ENCODE results near the gene PNMA1.

PNMA1 gene

DNA sequence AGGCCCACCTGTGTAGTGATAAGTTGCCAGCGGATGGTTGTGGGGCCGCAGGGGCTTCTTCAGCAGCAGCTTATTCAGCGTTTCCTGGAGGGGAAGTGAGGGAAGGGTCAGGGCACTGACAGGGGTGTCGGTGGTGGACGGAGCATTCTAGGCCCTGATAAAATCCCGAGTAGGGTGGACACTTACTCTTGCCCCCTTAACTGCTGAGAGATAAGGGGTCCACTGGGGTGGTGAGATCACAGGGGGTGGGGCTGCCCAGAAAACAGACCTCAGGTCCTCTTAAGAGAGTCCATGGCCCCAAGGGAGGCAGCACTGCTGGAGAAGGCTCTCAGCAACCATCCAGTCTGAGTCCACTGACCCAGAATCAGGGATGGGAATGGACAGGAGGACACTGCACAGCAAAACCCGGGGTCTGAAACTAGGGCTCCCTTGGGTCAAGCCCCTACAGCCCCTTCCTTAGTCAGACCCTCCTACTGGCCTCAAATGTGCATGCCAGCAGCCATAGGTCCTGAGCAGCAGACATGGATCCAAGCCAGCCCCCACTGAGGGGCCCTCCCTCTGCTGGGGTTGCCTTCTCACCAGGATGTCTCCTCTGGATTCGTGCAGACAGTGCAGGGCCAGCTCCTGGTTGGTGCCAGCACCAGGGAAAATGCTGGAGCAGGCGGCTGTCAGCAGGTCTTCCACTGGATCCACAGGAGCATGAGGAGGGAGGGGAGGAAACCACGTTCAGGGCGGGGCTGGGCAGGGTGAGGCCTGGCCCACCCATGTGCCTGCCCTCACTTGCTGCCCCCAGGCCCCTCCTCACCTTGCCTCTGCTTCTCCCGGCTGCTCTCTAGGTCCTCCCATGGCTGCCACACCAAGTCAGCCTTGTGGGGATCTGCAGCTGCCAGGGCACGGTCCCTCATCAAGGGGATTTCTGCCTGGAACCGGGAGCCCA, 12.1 kb upstream of the PNMA1 start:
- H3K9ac ChIP-seq (ENCODE audit: low read length): no peak overlapping the region
- no peak overlapping the region for H3K4me3 ChIP-seq (ENCODE audit: low read length)
- no peak overlapping the region for H3K27ac ChIP-seq (ENCODE audit: low read length)
- H3K27me3 ChIP-seq (ENCODE audit: control insufficient read depth, insufficient read depth, low read length): no peaks in the 10 kb centered on the region
- peaks cover 28% of the 10 kb centered on the region for H3K36me3 ChIP-seq (ENCODE audit: control insufficient read depth, low read depth, low read length)
- H3K9me3 ChIP-seq (ENCODE audit: control insufficient read depth, low read depth, low read length): no peaks in the 10 kb centered on the region
- H3K4me1 ChIP-seq (ENCODE audit: control insufficient read depth, low read depth, low read length): peaks cover 12% of the 10 kb centered on the region

DNA sequence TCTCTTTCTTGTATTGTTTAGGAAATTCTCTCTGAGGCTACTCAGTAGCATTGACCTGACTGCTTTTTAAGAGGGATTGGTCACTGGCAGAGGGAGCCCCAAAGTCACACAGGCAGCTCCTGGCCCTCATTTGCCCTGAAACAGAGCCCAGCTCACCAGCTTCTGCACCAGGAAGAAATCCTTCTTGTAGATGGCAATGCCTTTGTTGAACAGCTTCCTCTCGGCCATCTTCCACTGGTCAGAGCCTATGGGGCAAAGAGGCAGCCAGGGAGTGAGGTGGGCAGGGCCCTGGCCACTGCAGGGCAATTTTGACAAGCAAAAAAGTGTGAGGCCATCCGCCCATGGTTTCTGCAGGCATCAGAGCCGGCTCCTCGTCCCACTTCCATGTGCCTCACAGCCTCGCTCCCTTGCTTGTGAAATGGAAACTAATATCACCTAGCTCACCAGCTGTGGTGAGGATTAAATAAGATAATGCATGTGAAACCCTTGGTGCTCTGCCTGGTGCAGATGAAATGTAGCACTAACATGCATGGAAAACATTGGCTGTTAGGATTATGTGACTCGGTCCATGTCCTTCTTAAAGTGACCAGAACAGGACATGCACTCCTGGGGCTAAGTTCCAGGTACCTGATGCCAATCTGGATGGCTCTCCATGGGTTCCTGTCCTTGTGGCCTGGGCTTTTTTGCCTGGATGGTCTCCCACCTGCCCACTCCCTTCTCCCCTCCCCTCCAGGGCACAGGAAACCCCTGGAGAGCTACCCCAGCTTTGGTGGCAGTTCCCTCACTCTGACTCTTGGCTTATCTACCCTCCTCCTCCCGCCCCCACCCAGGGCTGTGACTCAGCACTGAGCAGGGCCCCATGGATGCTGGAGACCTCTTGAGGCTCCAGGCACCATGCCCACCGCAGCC, 11.2 kb upstream of the PNMA1 start:
- Histone ChIP-seq H3K9me3 (ENCODE audit: control insufficient read depth, low read depth, low read length) (no peaks in the 10 kb centered on the region), H3K9ac (ENCODE audit: low read length) (no peak overlapping the region), H3K4me1 (ENCODE audit: control insufficient read depth, low read depth, low read length) (peaks cover 13% of the 10 kb centered on the region), H3K4me3 (ENCODE audit: low read length) (no peak overlapping the region), H3K27me3 (ENCODE audit: control insufficient read depth, insufficient read depth, low read length) (no peaks in the 10 kb centered on the region), H3K36me3 (ENCODE audit: control insufficient read depth, low read depth, low read length) (peaks cover 27% of the 10 kb centered on the region), H3K27ac (ENCODE audit: low read length) (no peak overlapping the region)

DNA sequence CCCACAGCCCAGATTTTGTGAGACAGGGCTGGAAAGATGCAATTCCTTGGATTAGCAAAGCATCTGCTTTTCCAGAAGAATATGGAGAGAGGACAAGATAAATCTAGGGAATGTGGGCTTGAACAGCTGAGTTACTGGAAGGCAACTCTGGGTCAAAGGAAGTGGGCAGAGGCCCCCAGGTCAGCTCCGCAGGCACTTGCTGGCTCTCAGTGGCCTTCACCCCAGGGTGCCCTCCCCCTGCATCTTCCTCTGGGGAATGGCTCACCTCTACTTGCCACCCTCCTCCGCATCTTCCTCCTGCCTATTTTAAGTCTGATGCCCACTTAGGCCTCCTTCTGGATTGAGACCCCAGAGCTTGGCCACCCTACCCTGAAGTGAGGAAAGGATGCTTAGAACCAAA, 10.5 kb upstream of the PNMA1 start:
- peaks cover 14% of the 10 kb centered on the region for H3K4me1 ChIP-seq (ENCODE audit: control insufficient read depth, low read depth, low read length)
- peaks cover 25% of the 10 kb centered on the region for H3K36me3 ChIP-seq (ENCODE audit: control insufficient read depth, low read depth, low read length)

DNA sequence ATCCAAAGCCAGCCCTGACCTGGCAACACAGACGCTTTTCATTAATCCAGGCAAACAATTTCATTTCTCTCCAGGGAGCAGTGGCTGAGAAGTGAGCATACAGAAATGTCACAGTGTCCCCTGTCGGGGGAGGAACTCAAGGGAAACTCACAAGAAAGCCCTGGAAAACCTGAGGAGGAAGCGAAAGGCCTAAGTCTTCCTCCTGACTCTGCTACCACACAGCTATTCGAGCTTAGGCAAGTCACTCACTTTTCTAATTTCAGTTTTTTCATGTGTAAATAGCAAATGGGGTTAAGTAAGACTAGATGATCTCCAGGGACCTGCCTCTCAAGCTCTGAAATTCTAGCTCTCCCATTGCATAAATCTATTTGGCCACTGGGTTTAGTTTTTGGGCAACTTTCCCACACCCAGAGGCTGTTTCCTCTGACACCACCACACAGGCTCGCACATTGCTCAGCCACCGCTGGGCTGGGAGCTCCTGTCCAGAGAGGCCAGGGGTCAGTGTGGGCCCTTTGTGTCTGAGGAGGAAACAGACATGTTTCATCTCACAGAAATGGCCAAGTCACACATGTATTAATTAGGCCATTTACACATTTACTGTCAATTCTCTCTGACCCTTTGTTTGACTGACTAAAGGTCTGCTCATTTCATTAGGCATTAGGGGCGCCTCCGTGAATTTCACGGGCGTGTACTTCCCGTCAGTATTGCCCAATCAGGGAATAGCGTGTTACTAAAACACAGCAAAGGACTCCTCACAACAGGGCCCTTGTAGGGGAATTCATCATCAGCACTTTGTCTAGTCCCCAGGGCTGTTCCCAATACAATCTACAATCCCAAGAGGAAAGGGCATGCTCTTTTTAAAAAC, 9.8 kb upstream of the PNMA1 start:
- Histone ChIP-seq H3K9me3 (ENCODE audit: control insufficient read depth, low read depth, low read length) (no peaks in the 10 kb centered on the region), H3K36me3 (ENCODE audit: control insufficient read depth, low read depth, low read length) (peaks cover 25% of the 10 kb centered on the region), H3K4me3 (ENCODE audit: low read length) (no peak overlapping the region), H3K9ac (ENCODE audit: low read length) (no peak overlapping the region), H3K4me1 (ENCODE audit: control insufficient read depth, low read depth, low read length) (peaks cover 19% of the 10 kb centered on the region), H3K27ac (ENCODE audit: low read length) (no peak overlapping the region), H3K27me3 (ENCODE audit: control insufficient read depth, insufficient read depth, low read length) (no peaks in the 10 kb centered on the region)

More for the DNA sequence above, 10.5 kb upstream of the PNMA1 start:
- Histone ChIP-seq H3K27ac (ENCODE audit: low read length) (no peak overlapping the region), H3K27me3 (ENCODE audit: control insufficient read depth, insufficient read depth, low read length) (no peaks in the 10 kb centered on the region), H3K9ac (ENCODE audit: low read length) (no peak overlapping the region), H3K9me3 (ENCODE audit: control insufficient read depth, low read depth, low read length) (no peaks in the 10 kb centered on the region), H3K4me3 (ENCODE audit: low read length) (no peak overlapping the region)

DNA sequence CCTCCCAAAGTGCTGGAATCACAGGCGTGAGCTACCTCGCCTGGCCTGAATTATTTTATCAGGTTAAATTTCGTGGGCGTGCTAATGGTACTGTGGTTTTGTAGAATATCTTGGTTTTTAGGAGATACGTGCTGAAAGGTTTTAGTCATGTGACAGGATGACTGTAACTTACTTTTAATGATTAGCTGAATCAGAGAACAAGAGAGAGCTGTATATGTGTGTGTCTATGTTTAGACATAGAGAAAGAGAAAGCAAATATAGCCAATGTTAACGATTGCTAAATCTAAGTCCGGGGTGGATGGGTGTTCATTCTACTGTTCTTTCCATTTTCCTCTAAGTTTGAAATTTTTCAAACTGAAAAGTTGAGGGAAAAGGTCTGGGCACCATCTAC, 9.2 kb upstream of the PNMA1 start:
- peaks cover 15% of the 10 kb centered on the region for H3K4me1 ChIP-seq (ENCODE audit: control insufficient read depth, low read depth, low read length)
- H3K27ac ChIP-seq (ENCODE audit: low read length): no peak overlapping the region
- no peaks in the 10 kb centered on the region for H3K27me3 ChIP-seq (ENCODE audit: control insufficient read depth, insufficient read depth, low read length)
- H3K9ac ChIP-seq (ENCODE audit: low read length): no peak overlapping the region
- no peaks in the 10 kb centered on the region for H3K9me3 ChIP-seq (ENCODE audit: control insufficient read depth, low read depth, low read length)
- peaks cover 25% of the 10 kb centered on the region for H3K36me3 ChIP-seq (ENCODE audit: control insufficient read depth, low read depth, low read length)
- H3K4me3 ChIP-seq (ENCODE audit: low read length): no peak overlapping the region

DNA sequence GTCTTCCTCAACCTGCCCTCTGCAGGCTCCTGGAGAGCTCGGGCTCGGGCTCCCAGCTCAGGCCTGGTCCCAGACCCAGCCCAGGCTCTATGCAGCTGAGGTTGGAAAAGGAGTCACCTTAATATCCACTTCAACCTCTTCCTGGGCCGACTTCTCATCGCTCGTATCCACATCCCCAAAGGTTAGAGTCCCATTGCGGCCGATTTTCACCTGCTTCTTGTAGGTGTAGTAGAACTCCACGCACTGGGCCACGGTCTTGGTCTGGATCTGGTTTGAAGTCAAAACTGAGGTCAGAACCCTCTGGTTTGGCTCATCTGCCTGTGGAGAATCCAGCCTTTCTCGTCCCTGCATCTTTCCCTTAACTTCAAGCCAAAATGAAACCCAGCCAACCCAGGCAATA, 8.4 kb upstream of the PNMA1 start:
- H3K36me3 ChIP-seq (ENCODE audit: control insufficient read depth, low read depth, low read length): peaks cover 22% of the 10 kb centered on the region
- no peaks in the 10 kb centered on the region for H3K9me3 ChIP-seq (ENCODE audit: control insufficient read depth, low read depth, low read length)
- H3K27ac ChIP-seq (ENCODE audit: low read length): no peak overlapping the region
- H3K9ac ChIP-seq (ENCODE audit: low read length): no peak overlapping the region
- no peak overlapping the region for H3K4me3 ChIP-seq (ENCODE audit: low read length)
- H3K4me1 ChIP-seq (ENCODE audit: control insufficient read depth, low read depth, low read length): peaks cover 22% of the 10 kb centered on the region
- no peaks in the 10 kb centered on the region for H3K27me3 ChIP-seq (ENCODE audit: control insufficient read depth, insufficient read depth, low read length)

DNA sequence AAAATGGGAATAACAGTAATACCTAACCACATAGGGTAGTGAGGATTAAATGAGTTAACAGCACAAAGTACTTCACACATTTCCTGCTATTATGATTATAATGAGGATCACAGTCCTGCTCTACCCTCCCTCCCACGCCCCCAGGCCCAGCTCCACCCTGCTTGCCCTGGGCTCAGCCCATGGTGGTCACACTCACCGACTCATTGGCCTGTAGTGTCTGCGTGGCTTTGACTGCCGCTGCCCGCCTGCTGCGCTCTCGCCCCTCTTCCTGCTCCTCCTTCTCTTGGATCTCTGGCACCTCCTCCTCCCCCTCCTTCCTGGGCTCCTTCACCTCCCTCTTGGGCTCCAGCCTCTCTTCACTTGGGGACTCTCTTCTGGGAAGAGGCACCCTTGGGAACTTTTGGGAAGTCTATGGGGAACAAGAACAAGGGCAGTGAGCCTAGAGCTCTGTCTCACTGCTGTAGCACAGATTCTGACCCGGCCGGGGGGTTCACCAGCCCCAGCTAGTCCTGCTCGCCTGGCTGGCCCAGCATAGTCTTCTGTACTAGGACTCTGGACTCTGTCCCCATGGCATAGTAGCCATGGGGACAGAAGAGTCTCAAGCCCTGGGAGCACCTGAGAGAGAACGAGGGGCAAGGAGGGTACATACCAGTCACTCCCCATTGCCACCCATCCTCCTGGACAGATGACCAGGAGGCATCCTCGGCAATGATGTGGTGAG, 7.1 kb upstream of the PNMA1 start:
- Histone ChIP-seq H3K4me1 (ENCODE audit: control insufficient read depth, low read depth, low read length) (peaks cover 28% of the 10 kb centered on the region), H3K9me3 (ENCODE audit: control insufficient read depth, low read depth, low read length) (no peaks in the 10 kb centered on the region), H3K27me3 (ENCODE audit: control insufficient read depth, insufficient read depth, low read length) (no peaks in the 10 kb centered on the region), H3K4me3 (ENCODE audit: low read length) (no peak overlapping the region), H3K27ac (ENCODE audit: low read length) (no peak overlapping the region), H3K36me3 (ENCODE audit: control insufficient read depth, low read depth, low read length) (peaks cover 15% of the 10 kb centered on the region), H3K9ac (ENCODE audit: low read length) (no peak overlapping the region)

DNA sequence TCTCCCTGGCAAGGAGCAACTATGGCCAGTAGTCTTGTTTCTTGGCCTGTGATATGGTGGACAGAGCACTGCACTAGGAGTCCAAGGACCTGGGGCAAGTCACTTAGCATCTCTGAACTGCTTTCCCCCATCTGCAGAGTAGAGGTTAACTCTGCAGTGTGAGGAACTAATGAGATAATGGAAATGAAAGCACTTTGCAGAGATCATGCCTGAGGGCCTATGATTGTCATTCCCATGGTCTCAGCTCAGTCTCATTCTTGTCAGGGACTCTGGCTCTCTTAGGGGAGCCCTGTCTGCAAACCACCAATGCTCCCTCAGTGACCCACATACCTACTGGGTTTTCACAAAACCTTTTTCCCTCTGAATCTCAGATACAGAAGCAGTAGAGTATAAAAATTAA, 6.5 kb upstream of the PNMA1 start:
- no peaks in the 10 kb centered on the region for H3K27me3 ChIP-seq (ENCODE audit: control insufficient read depth, insufficient read depth, low read length)
- no peak overlapping the region for H3K4me3 ChIP-seq (ENCODE audit: low read length)
- no peaks in the 10 kb centered on the region for H3K9me3 ChIP-seq (ENCODE audit: control insufficient read depth, low read depth, low read length)
- no peak overlapping the region for H3K27ac ChIP-seq (ENCODE audit: low read length)
- no peak overlapping the region for H3K9ac ChIP-seq (ENCODE audit: low read length)
- peaks cover 15% of the 10 kb centered on the region for H3K36me3 ChIP-seq (ENCODE audit: control insufficient read depth, low read depth, low read length)
- H3K4me1 ChIP-seq (ENCODE audit: control insufficient read depth, low read depth, low read length): peaks cover 28% of the 10 kb centered on the region

DNA sequence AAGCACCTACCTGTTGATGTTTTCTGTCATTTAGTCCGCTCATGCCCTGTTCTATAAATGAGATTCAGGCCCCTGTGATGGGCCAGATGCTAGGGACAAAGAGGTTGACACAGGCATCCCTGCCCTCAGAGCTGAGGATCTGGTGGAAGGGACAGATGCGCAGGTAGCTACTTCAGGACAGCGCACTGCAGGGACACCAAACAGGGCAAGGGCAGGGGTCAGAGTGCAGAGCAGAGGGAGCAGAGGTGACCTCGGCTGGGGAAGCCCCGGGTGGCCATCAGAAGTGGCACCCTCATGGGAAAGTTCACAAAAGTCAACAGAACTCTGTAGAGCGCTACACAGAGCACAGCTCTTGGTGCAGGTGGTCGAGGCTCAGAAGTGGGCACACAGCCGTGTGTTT, 5.6 kb upstream of the PNMA1 start:
- H3K36me3 ChIP-seq (ENCODE audit: control insufficient read depth, low read depth, low read length): peaks cover 11% of the 10 kb centered on the region
- peaks cover 29% of the 10 kb centered on the region for H3K4me1 ChIP-seq (ENCODE audit: control insufficient read depth, low read depth, low read length)
- no peak overlapping the region for H3K27ac ChIP-seq (ENCODE audit: low read length)
- H3K9ac ChIP-seq (ENCODE audit: low read length): no peak overlapping the region
- no peak overlapping the region for H3K4me3 ChIP-seq (ENCODE audit: low read length)
- peaks cover 2% of the 10 kb centered on the region for H3K27me3 ChIP-seq (ENCODE audit: control insufficient read depth, insufficient read depth, low read length)
- H3K9me3 ChIP-seq (ENCODE audit: control insufficient read depth, low read depth, low read length): no peaks in the 10 kb centered on the region

DNA sequence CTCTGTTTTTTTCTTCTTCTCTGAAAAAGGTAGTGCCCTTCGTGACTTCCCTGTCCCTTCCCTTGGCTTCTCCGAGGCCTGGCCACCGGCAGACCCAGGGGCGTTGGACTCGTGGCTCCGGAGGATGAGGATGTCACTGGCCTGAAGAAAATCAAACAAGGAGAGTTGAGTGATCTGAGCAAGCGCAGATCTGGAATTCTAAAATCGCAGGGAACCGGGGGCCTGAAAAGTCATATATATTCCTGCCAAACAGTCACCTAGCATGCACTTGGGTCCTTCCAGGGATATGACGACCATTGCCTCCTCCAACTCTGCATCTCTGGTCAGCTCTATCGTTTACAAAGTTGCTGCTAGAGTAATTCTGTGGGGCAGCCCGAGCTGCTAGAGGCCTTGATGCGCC, 5.2 kb upstream of the PNMA1 start:
- no peak overlapping the region for H3K9ac ChIP-seq (ENCODE audit: low read length)
- H3K4me1 ChIP-seq (ENCODE audit: control insufficient read depth, low read depth, low read length): peaks cover 32% of the 10 kb centered on the region
- no peaks in the 10 kb centered on the region for H3K9me3 ChIP-seq (ENCODE audit: control insufficient read depth, low read depth, low read length)
- peaks cover 11% of the 10 kb centered on the region for H3K36me3 ChIP-seq (ENCODE audit: control insufficient read depth, low read depth, low read length)
- no peak overlapping the region for H3K27ac ChIP-seq (ENCODE audit: low read length)
- no peak overlapping the region for H3K4me3 ChIP-seq (ENCODE audit: low read length)
- peaks cover 6% of the 10 kb centered on the region for H3K27me3 ChIP-seq (ENCODE audit: control insufficient read depth, insufficient read depth, low read length)

Data from iPS-18a (cell line).